ENCODE results near the gene PPP1R3G. TPM values are rescaled to one million over a fixed set of nuclear protein-coding genes. Genes with fewer than 3 reads are reported as not detected.
A peak's percentile ranks its signal among the peaks of the same experiment; 100 is the strongest.

PPP1R3G gene
- total and polyA plus RNA-seq, 2 of the 13 experiments (the other 11 are each of a cell fraction or from before 2014, with no cell fraction given), result 1.2 to 1.3 TPM

DNA sequence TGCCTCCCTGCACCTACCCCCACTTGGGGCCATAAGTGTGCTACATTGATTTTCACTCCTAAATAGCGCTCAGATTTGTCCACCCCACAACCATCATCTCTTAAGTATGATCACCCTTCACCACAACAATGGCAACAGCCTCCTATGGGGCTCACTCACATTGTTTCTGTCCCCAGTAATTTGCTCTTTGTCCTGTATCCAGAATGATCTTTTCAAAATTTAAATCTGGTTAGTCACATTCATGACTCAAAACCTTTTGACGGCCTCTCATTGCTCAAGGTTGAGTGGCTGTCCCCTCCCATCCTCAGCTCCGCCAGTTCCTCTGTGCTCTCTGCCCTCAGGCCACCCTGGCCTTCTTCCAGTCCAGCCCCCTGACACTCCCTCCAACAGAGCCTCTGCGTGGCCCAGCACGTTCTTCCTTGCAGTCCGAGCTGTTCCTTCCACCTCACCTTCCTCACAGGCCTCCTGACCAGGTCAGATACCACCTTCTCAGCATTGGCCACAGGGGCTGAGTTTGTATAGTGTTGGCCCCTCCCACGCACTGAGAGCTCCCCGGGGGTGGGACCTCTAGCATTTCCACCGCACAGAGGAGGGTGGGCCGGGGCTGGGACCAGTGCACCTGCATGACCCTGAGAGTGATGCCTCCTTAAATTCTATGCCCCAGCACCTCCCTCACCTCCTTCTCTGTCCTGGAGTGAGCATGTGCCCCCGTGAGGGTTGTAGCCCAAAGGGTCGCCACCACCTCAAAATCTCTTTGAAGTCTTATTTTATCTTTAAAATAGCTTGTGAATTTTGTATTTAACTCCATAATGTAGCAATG, 2.4 kb upstream of the PPP1R3G start (continued):
- TF ChIP-seq KIAA2018 (CRISPR knock-in tag; IDR thresholded peaks at IDR 0.05; ENCODE audit: borderline replicate concordance) (no peak), KMT2A (CRISPR knock-in tag; IDR thresholded peaks at IDR 0.05) (peak; percentile 64), SP1 (IDR thresholded peaks at IDR 0.05) (no peak), SP1 (CRISPR knock-in tag; IDR thresholded peaks at IDR 0.05) (peak; percentile 21; the same call in 1 of the 2 replicates), SP140L (CRISPR knock-in tag; IDR thresholded peaks at IDR 0.05; ENCODE audit: borderline replicate concordance) (no peak), NFYB (CRISPR knock-in tag; IDR thresholded peaks at IDR 0.05) (peak; percentile 56; the same call in 1 of the 2 replicates), ZNF850 (CRISPR knock-in tag; conservative IDR thresholded peaks at IDR 0.05) (no peak), AKNA (CRISPR knock-in tag; IDR thresholded peaks at IDR 0.05; ENCODE audit: borderline replicate concordance) (no peak), CREB3 (CRISPR knock-in tag; IDR thresholded peaks at IDR 0.05) (no peak), CERS6 (CRISPR knock-in tag; IDR thresholded peaks at IDR 0.05) (no peak)
- TF ChIP-seq, protein P1, sequence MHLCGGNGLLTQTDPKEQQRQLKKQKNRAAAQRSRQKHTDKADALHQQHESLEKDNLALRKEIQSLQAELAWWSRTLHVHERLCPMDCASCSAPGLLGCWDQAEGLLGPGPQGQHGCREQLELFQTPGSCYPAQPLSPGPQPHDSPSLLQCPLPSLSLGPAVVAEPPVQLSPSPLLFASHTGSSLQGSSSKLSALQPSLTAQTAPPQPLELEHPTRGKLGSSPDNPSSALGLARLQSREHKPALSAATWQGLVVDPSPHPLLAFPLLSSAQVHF (CRISPR knock-in tag; IDR thresholded peaks at IDR 0.05), result no peak
